IMR-90 (cell line): ENCODE data around the gene ABCC4. TPM values are rescaled to one million over a fixed set of nuclear protein-coding genes. Genes with fewer than 3 reads are reported as not detected.

Experiments used
- ATAC-seq: fragments of 200-7000 bp; cut with Tn5 transposase; 2 replicates; pipeline ENCODE4 v1.9.1; 2020; ENCODE audit warnings: low read depth, mild to moderate bottlenecking, moderate library complexity
- BruUV-seq: library from RNA; stranded (reverse); fragments of 400-500 nt; replicated peaks from 2 replicates; lab custom pipeline; 2021; lab: Mats Ljungman, UMichigan
- CTCF ChIA-PET: fragments of 300-600 bp; formaldehyde crosslinking; extraction: SDS; loops from one replicate; lab custom pipeline; 2021; ENCODE audit warnings: antibody characterized with exemption; lab: Yijun Ruan, JAX
- POLR2A ChIA-PET: fragments of 300-600 bp; sonication (Branson Sonifier 250); formaldehyde crosslinking; loops from one replicate; lab custom pipeline; 2022; ENCODE audit warnings: antibody characterized with exemption; ENCODE audit not compliant: unreplicated experiment; lab: Charles Lee
- DNase-seq: peaks from one replicate; pipeline ENCODE4 v3.0.0; 2013
- H2AFZ ChIP-seq: replicated peaks from 2 replicates; pipeline ENCODE3; 2013; ENCODE audit warnings: low read length, mild to moderate bottlenecking; ENCODE audit not compliant: poor library complexity
- H2AK5ac ChIP-seq: 2 replicates; pipeline ENCODE4 v1.6.1; 2013; ENCODE audit warnings: low read depth, low read length, inconsistent platforms
- H2AK9ac ChIP-seq: replicated peaks from 2 replicates; pipeline ENCODE3; 2013; ENCODE audit warnings: mild to moderate bottlenecking, low read depth, low read length, moderate library complexity; ENCODE audit not compliant: poor library complexity
- H2BK120ac ChIP-seq: 2 replicates; pipeline ENCODE4 v1.6.1; 2013; ENCODE audit warnings: low read depth, low read length, inconsistent platforms
- H2BK15ac ChIP-seq: 3 replicates; pipeline ENCODE4 v1.6.1; 2013; ENCODE audit warnings: low read depth, low read length, inconsistent platforms
- H2BK20ac ChIP-seq: 2 replicates; pipeline ENCODE4 v1.6.1; 2013; ENCODE audit warnings: low read depth, mild to moderate bottlenecking, inconsistent platforms, low read length, moderate library complexity
- H2BK5ac ChIP-seq: 2 replicates; pipeline ENCODE4 v1.6.1; 2013; ENCODE audit warnings: mild to moderate bottlenecking, low read depth, low read length, inconsistent platforms; ENCODE audit not compliant: poor library complexity, severe bottlenecking
- H3K14ac ChIP-seq: replicated peaks from 2 replicates; pipeline ENCODE4 v1.6.1; 2013; ENCODE audit warnings: low read depth, low read length, inconsistent platforms
- H3K18ac ChIP-seq: 2 replicates; pipeline ENCODE4 v1.6.1; 2013; ENCODE audit warnings: low read depth, low read length, control low read depth
- H3K23ac ChIP-seq: 2 replicates; pipeline ENCODE4 v1.6.1; 2013; ENCODE audit warnings: low read depth, low read length, inconsistent platforms
- H3K27ac ChIP-seq: 2 replicates; pipeline ENCODE4 v1.5.1; 2013; ENCODE audit warnings: mild to moderate bottlenecking, control low read depth, low read length; ENCODE audit not compliant: insufficient read depth
- H3K27me3 ChIP-seq: 2 replicates; pipeline ENCODE4 v1.6.1; 2013; ENCODE audit warnings: low read length; ENCODE audit not compliant: control insufficient read depth, insufficient read depth
- H3K36me3 ChIP-seq: 2 replicates; pipeline ENCODE4 v1.6.1; 2013; ENCODE audit warnings: low read length, mixed read lengths; ENCODE audit not compliant: control insufficient read depth, insufficient read depth
- H3K4ac ChIP-seq: 2 replicates; pipeline ENCODE4 v1.6.1; 2013; ENCODE audit warnings: low read depth, low read length, inconsistent platforms
- H3K4me1 ChIP-seq: 2 replicates; pipeline ENCODE4 v1.6.1; 2013; ENCODE audit warnings: low read length, mixed read lengths; ENCODE audit not compliant: control insufficient read depth, insufficient read depth
- H3K4me2 ChIP-seq: 2 replicates; pipeline ENCODE4 v1.6.1; 2013; ENCODE audit warnings: low read depth, mild to moderate bottlenecking, control low read depth, low read length, moderate library complexity
- H3K4me3 ChIP-seq: 2 replicates; pipeline ENCODE4 v1.5.1; 2013; ENCODE audit warnings: low read depth, mild to moderate bottlenecking, control low read depth, low read length, moderate library complexity; ENCODE audit not compliant: insufficient read depth
- H3K56ac ChIP-seq: 2 replicates; pipeline ENCODE4 v1.6.1; 2013; ENCODE audit warnings: low read length, inconsistent platforms; ENCODE audit not compliant: insufficient read depth; ENCODE audit errors: extremely low read depth
- H3K79me1 ChIP-seq, 2 experiments: 2 replicates each; pipeline ENCODE4 v1.6.1; 2013; ENCODE audit warnings: low read length in 2 of 2, inconsistent platforms in 1 of 2, low read depth in 1 of 2
- H3K9ac ChIP-seq: 2 replicates; pipeline ENCODE4 v1.6.1; 2013; ENCODE audit warnings: low read depth, low read length, control low read depth
- H3K9me1 ChIP-seq: 2 replicates; pipeline ENCODE4 v1.6.1; 2013; ENCODE audit warnings: low read length, inconsistent platforms; ENCODE audit not compliant: insufficient read depth
- H3K9me3 ChIP-seq: 2 replicates; pipeline ENCODE4 v1.6.1; 2013; ENCODE audit warnings: low read length; ENCODE audit not compliant: control insufficient read depth, insufficient read depth
- H4K20me1 ChIP-seq: 2 replicates; pipeline ENCODE4 v1.6.1; 2013; ENCODE audit warnings: low read length, inconsistent platforms; ENCODE audit not compliant: insufficient read depth
- H4K5ac ChIP-seq: 2 replicates; pipeline ENCODE4 v1.6.1; 2013; ENCODE audit warnings: mild to moderate bottlenecking, low read depth, low read length, control low read depth
- H4K8ac ChIP-seq, 2 experiments: 2 replicates each; pipeline ENCODE4 v1.6.1; 2013; ENCODE audit warnings: low read depth in 2 of 2, low read length in 2 of 2, control low read depth in 1 of 2, inconsistent platforms in 1 of 2
- H4K91ac ChIP-seq: 2 replicates; pipeline ENCODE4 v1.6.1; 2013; ENCODE audit warnings: low read depth, low read length, inconsistent platforms; ENCODE audit not compliant: insufficient read depth
- CEBPB ChIP-seq: IDR thresholded peaks from 2 replicates; pipeline ENCODE4 v1.6.1; 2012; ENCODE audit warnings: low read depth, low read length, improper control_type of control experiment
- ELK1 ChIP-seq: fragments of 150-350 bp; IDR thresholded peaks from 2 replicates; pipeline ENCODE4 v1.6.1; 2016; ENCODE audit warnings: low read depth, mild to moderate bottlenecking, low read length, moderate library complexity, borderline replicate concordance
- MXI1 ChIP-seq: IDR thresholded peaks from 2 replicates; pipeline ENCODE4 v1.6.1; 2012; ENCODE audit warnings: low read depth, mild to moderate bottlenecking, low read length, moderate library complexity, borderline replicate concordance
- RFX5 ChIP-seq: IDR thresholded peaks from 2 replicates; pipeline ENCODE4 v1.8.0; 2012; ENCODE audit warnings: low read depth, mild to moderate bottlenecking, low read length, moderate library complexity
- SMC3 ChIP-seq: fragments of 150-350 bp; IDR thresholded peaks from 2 replicates; pipeline ENCODE4 v1.6.1; 2016; ENCODE audit warnings: low read depth, mild to moderate bottlenecking, antibody characterized with exemption, low read length, moderate library complexity
- WGBS, 2 experiments: methylation state at CpG; one replicate each; pipeline versions ENCODE4 v1.1.5 to v1.1.7; 2013; ENCODE audit warnings: missing lambda C conversion rate in 2 of 2; ENCODE audit not compliant: insufficient read length in 1 of 2; ENCODE audit errors: extremely low coverage in 2 of 2; 5-methylcytosine and 5-hydroxymethylcytosine counted together
- dilution Hi-C: fragments of 300-500 bp; cut with HindIII; formaldehyde crosslinking; loops from one replicate; pipeline ENCODE4 v1.14.3; 2018; ENCODE audit warnings: low sequenced_read_pairs; ENCODE audit not compliant: unreplicated experiment
- in situ Hi-C: fragments of 300-500 bp; cut with MboI; formaldehyde crosslinking; loops from 3 replicates; pipeline ENCODE4 v1.14.3; 2019; ENCODE audit warnings: low sequenced_read_pairs, inconsistent platforms, mixed read lengths
- intact Hi-C: fragments of 100-400 bp; cut with micrococcal nuclease; formaldehyde crosslinking; loops from 2 replicates; pipeline ENCODE4 v1.10.0; 2022
- polyA plus RNA-seq, 3 experiments: library from polyadenylated mRNA; depleted of rRNA; stranded (reverse); fragments of >200 nt; gene quantifications; 2 replicates each; pipeline ENCODE4 v1.2.3, GENCODE V29; 2012; ENCODE audit warnings: low replicate concordance in 1 of 3
- total RNA-seq: library from RNA; depleted of rRNA; stranded (reverse); fragments of >200 nt; gene quantifications from 2 replicates; pipeline ENCODE4 v1.2.3, GENCODE V29; 2012

ABCC4 gene
- total and polyA plus RNA-seq, 2 of the 4 experiments (the other 2 are of a cell fraction) = 16.6 to 41.4 TPM

- Histone ChIP-seq H3K27me3 (no peaks in the 10 kb centered on the region), H3K27ac (no peak overlapping the region), H3K4ac (no peak overlapping the region), H2AK5ac (no peak overlapping the region), H2BK5ac (no peak overlapping the region), H3K4me3 (no peak overlapping the region), H3K4me1 (peaks cover 12% of the 10 kb centered on the region; the same call in 1 of the 2 replicates), H3K23ac (no peak overlapping the region), H3K9me3 (no peaks in the 10 kb centered on the region), H3K56ac (no peak overlapping the region), H2BK20ac (no peak overlapping the region), H3K14ac (no peak overlapping the region), H3K36me3 (peaks cover 44% of the 10 kb centered on the region), H4K8ac (no peak overlapping the region), H3K79me1 (peaks cover 3 to 38% of the 10 kb centered on the region in 2 experiments; a peak in 3 of 4 replicates), H3K18ac (no peak overlapping the region), H3K4me2 (no peak overlapping the region), H2AK9ac (no peak overlapping the region), H4K20me1 (peaks cover 8% of the 10 kb centered on the region), H2BK15ac (no peak overlapping the region), H4K91ac (no peak overlapping the region), H2BK120ac (no peak overlapping the region), H2AFZ (no peak overlapping the region), H3K9ac (no peak overlapping the region), H3K9me1 (peaks cover 23% of the 10 kb centered on the region), H4K5ac (no peak overlapping the region)
- no TSS peak for BruUV-seq
- WGBS, 2 experiments = 100% methylated on average over 3 of the region's 9 CpGs; no CpG with 5 or more reads in 1 of the 2 experiments
- DNase-seq = no peak
- ATAC-seq = no peak
- in situ Hi-C loops = no loop called here
- dilution Hi-C loops = no loop called here
- TF ChIP-seq RFX5 (no peak), ELK1 (no peak), MXI1 (no peak), SMC3 (no peak), CEBPB (no peak)
- intact Hi-C loops = no loop called here
- CTCF ChIA-PET = no interaction called here
- POLR2A ChIA-PET = no interaction called here
These were observed 164.6 kb downstream of the ABCC4 start for GRCh38 chr13:95136638-95137037.
